ENCODE data around the gene CACNA1B. TPM values are rescaled to one million over a fixed set of nuclear protein-coding genes. Genes with fewer than 3 reads are reported as not detected.

CACNA1B gene
- total and polyA plus RNA-seq, 8 donors, result 0.15 to 0.34 (median 0.29) TPM; not detected in 1

DNA sequence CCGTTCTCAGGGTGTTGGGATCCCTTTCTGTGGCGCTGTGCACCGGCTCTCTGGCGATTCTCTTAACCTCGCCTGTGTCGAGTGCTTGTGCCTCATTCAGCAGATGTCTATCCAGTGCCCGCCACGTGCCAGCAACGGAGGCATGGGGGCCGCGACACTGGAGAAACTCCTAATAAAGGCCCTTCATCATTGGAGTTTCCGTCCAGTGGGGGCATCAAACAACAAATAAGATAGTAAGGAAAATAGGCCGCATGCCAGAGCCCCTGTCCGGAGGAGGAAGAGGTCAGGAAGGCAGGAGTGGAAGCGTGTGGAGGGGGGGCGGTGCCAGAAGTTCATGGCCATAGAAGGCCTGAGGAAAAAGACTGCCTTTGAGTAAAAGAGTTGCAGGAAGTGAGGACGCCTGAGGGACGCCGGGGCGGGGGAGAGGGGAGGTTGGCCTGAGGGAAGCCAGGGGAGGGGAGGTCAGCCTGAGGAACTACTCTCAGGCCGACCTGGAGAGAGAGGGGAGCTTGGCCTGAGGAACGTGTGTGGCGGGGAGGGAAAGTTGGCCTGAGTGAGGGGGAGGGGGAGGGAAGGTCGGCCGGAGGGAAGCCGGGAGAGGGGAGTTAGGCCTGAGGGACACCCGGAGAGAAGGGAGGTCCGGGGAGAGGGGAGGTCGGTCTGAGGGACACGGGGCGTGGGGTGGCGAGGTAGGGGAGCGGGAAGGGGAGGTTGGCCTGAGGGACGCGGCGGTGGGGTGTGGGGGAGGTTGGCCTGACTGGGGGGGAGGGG, 82.2 kb downstream of the CACNA1B start:
- H3K27me3 ChIP-seq, result peaks cover 0 to 8% of the 10 kb centered on the region in 2 donors
- ATAC-seq (no peak), DNase-seq (no peak)
- H3K27ac ChIP-seq, result no peak overlapping the region
- H3K4me3 ChIP-seq, result no peak overlapping the region
- intact Hi-C loops (cut with DNase I), result no loop called here
- TF ChIP-seq, protein P1, sequence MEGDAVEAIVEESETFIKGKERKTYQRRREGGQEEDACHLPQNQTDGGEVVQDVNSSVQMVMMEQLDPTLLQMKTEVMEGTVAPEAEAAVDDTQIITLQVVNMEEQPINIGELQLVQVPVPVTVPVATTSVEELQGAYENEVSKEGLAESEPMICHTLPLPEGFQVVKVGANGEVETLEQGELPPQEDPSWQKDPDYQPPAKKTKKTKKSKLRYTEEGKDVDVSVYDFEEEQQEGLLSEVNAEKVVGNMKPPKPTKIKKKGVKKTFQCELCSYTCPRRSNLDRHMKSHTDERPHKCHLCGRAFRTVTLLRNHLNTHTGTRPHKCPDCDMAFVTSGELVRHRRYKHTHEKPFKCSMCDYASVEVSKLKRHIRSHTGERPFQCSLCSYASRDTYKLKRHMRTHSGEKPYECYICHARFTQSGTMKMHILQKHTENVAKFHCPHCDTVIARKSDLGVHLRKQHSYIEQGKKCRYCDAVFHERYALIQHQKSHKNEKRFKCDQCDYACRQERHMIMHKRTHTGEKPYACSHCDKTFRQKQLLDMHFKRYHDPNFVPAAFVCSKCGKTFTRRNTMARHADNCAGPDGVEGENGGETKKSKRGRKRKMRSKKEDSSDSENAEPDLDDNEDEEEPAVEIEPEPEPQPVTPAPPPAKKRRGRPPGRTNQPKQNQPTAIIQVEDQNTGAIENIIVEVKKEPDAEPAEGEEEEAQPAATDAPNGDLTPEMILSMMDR (IDR thresholded peaks at IDR 0.05), result no peak
- no peaks in the 10 kb centered on the region for H3K36me3 ChIP-seq
- H3K9me3 ChIP-seq, result peaks cover 0 to 2% of the 10 kb centered on the region in 2 donors
- no peaks in the 10 kb centered on the region for H3K4me1 ChIP-seq

DNA sequence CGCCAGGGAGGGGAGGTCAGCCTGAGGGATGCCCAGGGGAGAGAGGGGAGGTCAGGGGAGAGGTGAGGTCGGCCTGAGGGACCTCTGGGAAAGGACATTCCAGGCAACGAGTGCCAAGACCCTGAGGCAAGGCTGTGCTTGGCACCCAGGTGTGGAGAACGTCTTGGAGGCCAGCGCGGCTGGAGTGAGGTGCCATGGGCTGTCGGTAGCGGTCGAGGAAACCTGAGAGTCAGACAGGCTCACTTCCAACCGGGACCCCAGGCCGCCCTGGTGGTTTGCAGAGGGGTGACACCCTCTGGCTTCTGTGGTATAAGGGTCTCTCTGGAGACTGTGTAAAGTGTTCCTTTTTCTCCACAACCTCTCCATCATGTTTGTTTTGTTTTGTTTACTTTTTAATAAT, 82.9 kb downstream of the CACNA1B start:
- Histone ChIP-seq H3K27ac (no peak overlapping the region), H3K27me3 (peaks cover 0 to 3% of the 10 kb centered on the region in 2 donors), H3K4me3 (no peak overlapping the region), H3K4me1 (no peaks in the 10 kb centered on the region), H3K36me3 (no peaks in the 10 kb centered on the region), H3K9me3 (peaks cover 0 to 2% of the 10 kb centered on the region in 2 donors)
- DNase-seq (no peak), ATAC-seq (no peak)
- intact Hi-C loops (cut with DNase I), result no loop called here
- TF ChIP-seq, protein P1 (IDR thresholded peaks at IDR 0.05), result no peak

DNA sequence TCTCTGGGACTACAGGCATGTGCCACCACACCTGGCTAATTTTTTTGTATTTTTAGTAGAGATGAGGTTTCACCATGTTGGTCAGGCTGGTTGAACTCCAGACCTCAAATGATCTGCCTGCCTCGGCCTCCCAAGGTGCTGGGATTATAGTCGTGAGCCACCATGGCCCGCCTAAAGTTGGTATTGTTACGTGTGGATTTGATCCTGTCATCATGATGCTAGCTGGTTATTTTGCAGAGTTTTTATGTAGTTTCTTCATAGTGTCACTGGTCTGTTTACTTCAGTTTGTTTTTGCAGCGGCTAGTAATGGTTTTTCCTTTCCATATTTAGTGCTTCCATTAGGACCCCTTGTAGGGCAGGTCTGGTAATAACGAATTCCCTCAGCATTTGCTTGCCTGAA, 85.9 kb downstream of the CACNA1B start:
- no peaks in the 10 kb centered on the region for H3K36me3 ChIP-seq
- H3K9me3 ChIP-seq, result peaks cover 0 to 2% of the 10 kb centered on the region in 2 donors
- H3K4me3 ChIP-seq, result no peak overlapping the region
- TF ChIP-seq, protein P1 (IDR thresholded peaks at IDR 0.05), result no peak
- ATAC-seq (no peak), DNase-seq (no peak)
- no peak overlapping the region for H3K27ac ChIP-seq
- peaks cover 0 to 13% of the 10 kb centered on the region in 2 donors for H3K27me3 ChIP-seq
- H3K4me1 ChIP-seq, result no peaks in the 10 kb centered on the region
- intact Hi-C loops (cut with DNase I), result no loop called here

DNA sequence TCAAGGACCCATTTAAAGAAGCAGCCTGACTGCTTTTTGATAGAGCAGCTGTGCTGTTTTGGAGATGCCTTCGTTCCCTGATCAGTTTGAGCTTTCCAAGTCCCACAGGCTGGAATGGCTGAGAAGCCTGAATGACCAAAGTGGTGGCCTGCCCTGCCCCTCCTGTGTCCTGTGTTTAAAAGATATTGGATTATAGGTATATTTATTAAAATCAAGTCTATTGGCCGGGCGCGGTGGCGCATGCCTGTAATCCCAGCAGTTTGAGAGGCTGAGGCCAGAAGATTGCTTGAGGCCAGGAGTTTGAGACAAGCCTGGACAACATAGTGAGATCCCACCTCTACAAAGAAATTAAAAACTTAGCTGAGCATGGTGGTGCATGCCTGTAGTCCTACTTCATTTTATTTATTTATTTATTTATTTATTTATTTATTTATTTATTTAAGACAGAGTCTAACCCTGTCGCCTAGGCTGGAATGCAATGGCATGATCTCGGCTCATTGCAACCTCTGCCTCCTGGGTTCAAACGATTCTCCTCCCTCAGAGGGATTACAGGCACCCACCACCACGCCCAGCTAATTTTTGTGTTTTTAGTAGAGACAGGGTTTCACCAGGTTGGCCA, 87.7 kb downstream of the CACNA1B start:
- no peak overlapping the region for H3K4me3 ChIP-seq
- no peaks in the 10 kb centered on the region for H3K36me3 ChIP-seq
- peaks cover 0 to 20% of the 10 kb centered on the region in 2 donors for H3K27me3 ChIP-seq
- TF ChIP-seq, protein P1 (IDR thresholded peaks at IDR 0.05), result no peak
- intact Hi-C loops (cut with DNase I), result no loop called here
- DNase-seq, result no peak
- H3K4me1 ChIP-seq, result no peaks in the 10 kb centered on the region
- no peak for ATAC-seq
- no peak overlapping the region for H3K27ac ChIP-seq
- H3K9me3 ChIP-seq, result peaks cover 0 to 2% of the 10 kb centered on the region in 2 donors

DNA sequence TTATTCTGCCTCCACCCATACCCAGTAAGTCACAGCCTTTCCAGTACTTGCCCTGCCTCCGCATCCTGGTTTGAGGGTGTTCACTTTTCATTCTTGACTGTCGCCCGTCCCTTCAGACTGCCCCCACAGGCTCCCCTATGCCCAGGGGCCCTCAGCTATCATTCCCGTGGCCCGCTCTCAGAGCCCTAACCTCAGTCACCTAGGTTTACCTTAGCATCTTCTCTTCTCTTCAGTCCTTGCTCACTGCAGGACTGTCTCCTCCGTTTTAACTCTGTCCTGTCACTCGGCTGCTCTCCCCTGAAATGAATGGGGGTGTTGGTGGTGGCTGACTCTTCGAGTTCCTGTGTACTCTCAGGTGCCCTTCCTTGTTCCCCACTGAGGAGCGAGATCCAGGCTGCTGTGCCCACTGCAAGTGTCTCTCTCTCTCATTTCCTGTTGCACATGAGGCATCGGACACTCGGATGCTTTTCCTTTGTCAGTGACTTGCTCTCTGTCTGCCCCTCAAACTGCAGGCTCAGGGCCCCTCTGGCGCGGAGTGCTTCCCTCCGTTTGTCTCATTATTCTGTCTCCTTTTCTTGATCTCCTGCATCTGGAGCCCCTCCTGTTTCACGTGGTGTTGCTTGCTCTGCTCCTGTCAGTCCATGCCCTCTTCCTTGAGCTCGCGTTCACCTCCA, 89.8 kb downstream of the CACNA1B start:
- intact Hi-C loops (cut with DNase I), result no loop called here
- H3K36me3 ChIP-seq, result no peaks in the 10 kb centered on the region
- ATAC-seq (no peak), DNase-seq (no peak)
- H3K27me3 ChIP-seq, result peaks cover 0 to 36% of the 10 kb centered on the region in 2 donors
- H3K9me3 ChIP-seq, result peaks cover 0 to 2% of the 10 kb centered on the region in 2 donors
- TF ChIP-seq, protein P1 (IDR thresholded peaks at IDR 0.05), result no peak
- no peak overlapping the region for H3K27ac ChIP-seq
- no peaks in the 10 kb centered on the region for H3K4me1 ChIP-seq
- H3K4me3 ChIP-seq, result no peak overlapping the region

All from left lung (tissue), 10 donors.